ENCODE results near the gene RARRES2. TPM values are rescaled to one million over a fixed set of nuclear protein-coding genes. Genes with fewer than 3 reads are reported as not detected.
"Not testable (repeated sequence)": the region's sequence is repeated elsewhere in the genome, so short reads cannot be mapped to it uniquely, and the experiment has no call there.

Gene RARRES2
- total and polyA plus RNA-seq, 12 donors: 132 to 7,984 (median 3,315) TPM

- Histone ChIP-seq H3K27ac (no peak overlapping the region), H3K4me1 (replicated peaks in 1 of 2) (peaks cover 0 to 13% of the 10 kb centered on the region in 2 donors), H3K4me3 (no peak overlapping the region), H3K27me3 (no peaks in the 10 kb centered on the region), H3K36me3 (replicated peaks in 1 of 2) (no peaks in the 10 kb centered on the region), H3K9me3 (replicated peaks in 1 of 3) (no peaks in the 10 kb centered on the region)
- TF ChIP-seq CTCF (IDR thresholded peaks at IDR 0.05): no peak
- no peak for TF ChIP-seq POLR2A (IDR thresholded peaks at IDR 0.05)
- no peak for DNase-seq
- intact Hi-C loops (cut with DNase I): no loop called here
- WGBS, 4 donors: 87 to 93% (median 91%) methylated on average over 9 of the region's 9 CpGs
Measured at GRCh38 chr7:150307904-150308303, 33.5 kb downstream of the RARRES2 start.

- Histone ChIP-seq H3K27ac (no peak overlapping the region), H3K4me3 (no peak overlapping the region), H3K9me3 (replicated peaks in 1 of 3) (no peaks in the 10 kb centered on the region), H3K27me3 (no peaks in the 10 kb centered on the region), H3K36me3 (replicated peaks in 1 of 2) (no peaks in the 10 kb centered on the region), H3K4me1 (replicated peaks in 1 of 2) (peaks cover 0 to 5% of the 10 kb centered on the region in 2 donors)
- no peak for DNase-seq
- WGBS, 4 donors: 74 to 79% (median 76%) methylated on average over 3 of the region's 3 CpGs
- intact Hi-C loops (cut with DNase I): no loop called here
- no peak for TF ChIP-seq POLR2A (IDR thresholded peaks at IDR 0.05)
- no peak for TF ChIP-seq CTCF (IDR thresholded peaks at IDR 0.05)
Measured at GRCh38 chr7:150307129-150307528, 34.3 kb downstream of the RARRES2 start.

DNA sequence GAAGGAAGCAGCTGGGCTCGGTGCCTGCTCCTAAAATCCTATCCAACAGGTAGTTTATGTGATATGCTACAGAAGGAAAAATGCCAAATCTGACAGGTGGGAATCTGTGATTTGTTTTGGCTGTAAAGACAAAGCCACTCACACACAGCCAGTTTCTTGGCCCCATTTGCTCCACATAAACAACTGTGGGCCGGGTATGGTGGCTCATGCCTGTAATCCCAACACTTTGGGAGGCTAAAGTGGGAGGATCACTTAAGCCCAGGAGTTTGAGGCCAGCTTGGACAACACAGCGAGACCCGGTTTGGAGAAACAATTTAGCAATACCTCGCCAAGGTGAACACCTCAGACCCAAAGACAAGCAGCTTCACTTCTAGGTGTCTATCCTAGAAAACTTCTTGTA lies 35.1 kb downstream of the RARRES2 start:
- H3K27me3 ChIP-seq; H3K27ac ChIP-seq; H3K4me1 ChIP-seq (replicated peaks in 1 of 2); intact Hi-C loops (cut with DNase I); H3K36me3 ChIP-seq (replicated peaks in 1 of 2); H3K9me3 ChIP-seq (replicated peaks in 1 of 3); DNase-seq; H3K4me3 ChIP-seq: not testable (repeated sequence)
- 88 to 92% (median 90%) methylated on average over 4 to 5 of the region's 5 CpGs for WGBS, 4 donors

DNA sequence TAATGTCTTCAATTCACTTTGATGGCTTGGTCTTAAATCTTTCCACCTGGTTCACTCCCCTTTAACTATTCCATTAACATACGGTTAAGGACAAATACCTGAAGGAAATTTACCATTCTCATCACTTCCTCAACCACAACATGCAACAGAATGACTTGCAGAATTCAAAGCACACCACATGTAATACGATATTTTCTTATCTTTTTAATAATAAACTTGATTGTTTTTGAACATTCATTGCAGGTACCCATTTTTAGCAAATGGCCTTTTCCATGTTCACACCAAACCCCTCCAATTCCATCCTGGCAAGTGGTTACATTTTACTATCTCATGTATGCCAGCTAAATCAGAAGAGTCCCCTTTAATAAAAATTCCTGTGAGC lies 35.5 kb downstream of the RARRES2 start:
- H3K4me1 ChIP-seq (replicated peaks in 1 of 2); H3K4me3 ChIP-seq; DNase-seq; H3K27me3 ChIP-seq; H3K36me3 ChIP-seq (replicated peaks in 1 of 2); H3K27ac ChIP-seq; H3K9me3 ChIP-seq (replicated peaks in 1 of 3); intact Hi-C loops (cut with DNase I): not testable (repeated sequence)
- WGBS, 4 donors: 54 to 70% (median 65%) methylated on average over 2 of the region's 2 CpGs

DNA sequence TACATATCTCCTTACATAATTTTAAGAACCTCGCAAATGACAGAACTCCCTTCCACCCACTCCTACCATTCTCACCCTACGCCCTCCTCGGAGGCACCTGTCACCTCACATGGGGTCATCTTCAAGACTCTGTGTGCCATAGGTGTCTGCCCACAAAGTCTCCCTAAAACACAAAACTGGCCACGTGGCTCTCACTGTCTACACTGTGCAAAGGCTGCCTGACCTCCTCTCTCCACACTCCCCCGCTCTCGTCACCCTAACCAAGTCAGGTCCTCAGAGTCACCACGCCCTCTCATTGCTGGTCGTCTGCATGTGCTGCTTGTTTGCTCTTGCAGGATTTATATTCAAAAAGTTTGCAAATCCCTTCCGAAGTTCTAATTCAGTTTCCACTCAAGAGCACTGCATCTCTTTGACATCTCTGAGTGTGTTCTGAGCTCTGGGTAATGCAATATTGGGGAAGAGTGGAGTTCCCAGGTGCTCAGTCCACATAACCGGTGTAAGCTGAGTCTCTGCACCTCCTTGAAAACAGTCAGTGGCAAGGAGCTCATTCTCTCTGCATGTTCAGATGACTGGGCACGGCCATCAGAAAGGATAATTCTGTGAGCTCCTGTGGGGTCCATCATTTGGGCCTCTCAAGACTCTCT lies 36.0 kb downstream of the RARRES2 start:
- WGBS, 4 donors: 85 to 95% (median 92%) methylated on average over 10 to 11 of the region's 11 CpGs
- H3K4me1 ChIP-seq (replicated peaks in 1 of 2); intact Hi-C loops (cut with DNase I); DNase-seq; H3K4me3 ChIP-seq; H3K9me3 ChIP-seq (replicated peaks in 1 of 3); H3K36me3 ChIP-seq (replicated peaks in 1 of 2); H3K27me3 ChIP-seq: not testable (repeated sequence)
- peak overlapping the region in 1 of 5 donors; percentile 29 for H3K27ac ChIP-seq

- H3K4me3 ChIP-seq; H3K27me3 ChIP-seq; H3K36me3 ChIP-seq (replicated peaks in 1 of 2); H3K9me3 ChIP-seq (replicated peaks in 1 of 3); intact Hi-C loops (cut with DNase I); H3K4me1 ChIP-seq (replicated peaks in 1 of 2): not testable (repeated sequence)
- WGBS, 4 donors: 66 to 91% (median 79%) methylated on average over 3 to 8 of the region's 8 CpGs
- peak in 1 of 7 donors; percentile 4 for DNase-seq
- H3K27ac ChIP-seq: peak overlapping the region in 1 of 5 donors; percentile 29
Measured at GRCh38 chr7:150304499-150305258, 36.8 kb downstream of the RARRES2 start.

DNA sequence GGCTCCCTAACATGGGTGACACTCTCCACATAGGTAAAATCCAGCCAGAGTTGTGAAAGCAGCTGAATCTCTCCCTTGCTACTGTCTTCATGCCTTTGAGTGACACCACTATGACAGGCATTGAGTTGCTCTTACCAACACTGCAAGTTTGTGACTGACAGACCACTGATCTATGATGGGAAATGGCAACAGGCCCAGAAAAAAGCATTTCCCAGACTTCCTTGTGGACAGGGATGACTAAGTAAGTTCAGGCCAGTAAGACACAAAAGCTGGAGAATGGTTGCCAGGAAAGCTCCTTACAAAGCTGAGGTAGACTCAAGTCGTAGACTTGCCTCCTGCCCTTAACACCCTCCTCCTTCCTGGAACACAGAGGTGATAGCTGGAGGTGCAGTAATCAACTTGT lies 38.5 kb downstream of the RARRES2 start:
- H3K4me3 ChIP-seq; H3K27ac ChIP-seq; H3K27me3 ChIP-seq; H3K4me1 ChIP-seq (replicated peaks in 1 of 2); H3K36me3 ChIP-seq (replicated peaks in 1 of 2); intact Hi-C loops (cut with DNase I); H3K9me3 ChIP-seq (replicated peaks in 1 of 3): not testable (repeated sequence)
- 47 to 52% (median 49%) methylated on average over 1 of the region's 1 CpG for WGBS, 4 donors
- DNase-seq: peak in 1 of 7 donors; percentile 3

- H3K4me3 ChIP-seq; H3K36me3 ChIP-seq (replicated peaks in 1 of 2); DNase-seq; H3K27me3 ChIP-seq; H3K9me3 ChIP-seq (replicated peaks in 1 of 3); intact Hi-C loops (cut with DNase I); H3K4me1 ChIP-seq (replicated peaks in 1 of 2); H3K27ac ChIP-seq: not testable (repeated sequence)
Measured at GRCh38 chr7:150297978-150298377, 43.5 kb downstream of the RARRES2 start.

DNA sequence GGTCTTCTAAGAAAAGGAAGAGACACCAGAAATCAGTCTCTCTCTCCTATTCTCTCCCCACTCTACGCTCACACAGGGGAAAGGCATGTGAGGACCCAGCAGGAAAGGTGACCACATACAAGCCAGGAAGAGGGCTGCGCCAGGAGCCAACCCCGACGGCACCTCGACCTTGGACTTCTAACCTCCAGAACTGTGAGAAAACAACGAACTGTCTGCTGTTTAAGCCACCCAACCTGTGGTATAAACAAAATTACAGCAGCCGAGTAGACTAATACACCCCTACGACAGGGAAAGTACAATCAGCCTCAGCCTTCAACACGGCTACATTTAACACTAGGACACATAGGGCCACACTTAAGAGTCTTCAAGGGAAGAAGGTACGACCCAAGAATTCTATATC lies 44.6 kb downstream of the RARRES2 start:
- WGBS, 4 donors: 59 to 70% (median 64%) methylated on average over 8 to 9 of the region's 10 CpGs
- DNase-seq; intact Hi-C loops (cut with DNase I); H3K27ac ChIP-seq; H3K4me3 ChIP-seq; H3K27me3 ChIP-seq; H3K36me3 ChIP-seq (replicated peaks in 1 of 2); H3K9me3 ChIP-seq (replicated peaks in 1 of 3); H3K4me1 ChIP-seq (replicated peaks in 1 of 2): not testable (repeated sequence)
